Hypothalamus (tissue), 51 donors: ENCODE results near the gene LOX.
A peak's percentile ranks its signal among the peaks of the same experiment; 100 is the strongest.

Experiments
- DNase-seq, 51 donors: peaks; one replicate each; lab custom pipeline; 2025; lab: John Stamatoyannopoulos, UW

Gene LOX

GRCh38 chr5:122078116-122079110, at the start of gene LOX:
Gene LOX, minus strand, starts transcription at chr5:122078259. Its CDS starts 274 bp downstream, at chr5:122077985.
- no peak for DNase-seq

DNA sequence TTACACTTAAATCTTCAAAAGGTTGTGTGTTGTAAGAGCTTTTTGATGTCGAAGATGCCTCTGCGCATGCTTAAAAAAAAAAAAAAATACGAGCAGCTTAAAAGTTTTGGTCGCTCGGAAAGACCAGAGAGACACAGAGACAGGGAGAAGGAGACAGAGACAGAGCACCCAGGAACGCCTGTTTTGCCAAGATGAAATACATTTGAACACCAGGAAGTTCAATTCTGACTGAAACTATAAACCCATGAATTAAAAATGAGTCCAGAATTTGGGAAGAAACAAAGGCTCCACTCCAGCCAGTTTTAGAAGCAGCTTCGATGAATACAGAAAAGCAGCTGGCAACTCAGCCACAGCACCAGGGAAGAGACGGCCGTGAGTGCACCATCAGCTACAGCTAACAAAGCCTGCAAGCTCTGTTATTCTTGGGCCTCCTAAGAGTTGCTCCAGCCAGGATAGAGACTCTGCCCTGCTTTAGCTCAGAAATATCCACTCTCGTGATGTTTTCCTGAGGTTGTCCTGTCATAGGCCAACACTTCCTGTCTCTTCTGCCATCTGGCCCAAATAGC, 48.8 kb upstream of the LOX start:
- DNase-seq: peak in 11 of 51 donors; percentile 1 to 18 (median 9)

DNA sequence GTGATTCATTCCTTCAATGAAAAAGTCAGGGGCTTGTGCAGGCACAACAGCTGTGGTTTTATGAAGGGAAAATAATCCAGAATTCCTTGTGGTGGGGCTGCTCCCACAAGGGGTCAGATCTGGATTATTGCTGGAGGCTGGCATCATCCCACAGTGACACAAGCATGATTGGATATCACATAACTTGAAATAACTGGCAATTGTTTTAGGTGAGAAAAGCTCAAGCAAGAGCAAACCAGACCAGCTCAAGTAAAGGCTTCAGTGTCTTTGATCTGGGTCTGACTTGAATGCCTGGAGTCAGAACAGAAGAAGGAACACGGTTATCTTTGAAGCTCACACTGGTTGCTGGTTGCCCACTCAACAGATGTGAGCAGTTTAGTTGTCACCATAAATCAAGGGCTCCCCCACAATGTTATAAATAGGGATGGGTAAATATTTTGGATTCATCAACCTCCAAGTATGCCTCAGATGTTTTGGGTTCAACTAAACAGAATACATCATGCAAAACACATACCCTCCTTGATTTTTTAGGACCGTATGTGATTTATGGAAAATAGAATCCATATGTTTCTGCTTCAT, 48.2 kb upstream of the LOX start:
- DNase-seq: no peak

DNA sequence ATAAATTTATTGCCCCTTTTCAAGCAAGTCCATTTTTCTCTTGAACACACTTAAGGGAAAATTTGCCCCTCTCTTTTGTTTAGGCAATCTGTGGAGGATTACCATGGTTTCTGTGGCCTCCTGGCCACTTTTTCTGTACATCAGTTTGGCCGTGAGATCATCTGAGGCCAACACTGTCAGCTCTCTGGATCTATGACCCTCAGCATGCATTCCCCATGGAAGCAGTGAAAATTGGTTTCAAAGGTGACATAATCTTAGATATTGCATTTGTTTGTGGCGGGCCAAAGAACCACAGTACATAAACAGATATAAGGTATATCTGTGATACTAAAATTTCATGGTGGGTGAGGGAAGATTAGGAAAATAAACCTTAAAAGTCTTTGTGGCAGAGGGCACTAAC, 46.7 kb upstream of the LOX start:
- DNase-seq: no peak

GRCh38 chr5:122121479-122122465, 43.7 kb upstream of the LOX start:
- DNase-seq: peak in 1 of 51 donors; percentile 16

DNA sequence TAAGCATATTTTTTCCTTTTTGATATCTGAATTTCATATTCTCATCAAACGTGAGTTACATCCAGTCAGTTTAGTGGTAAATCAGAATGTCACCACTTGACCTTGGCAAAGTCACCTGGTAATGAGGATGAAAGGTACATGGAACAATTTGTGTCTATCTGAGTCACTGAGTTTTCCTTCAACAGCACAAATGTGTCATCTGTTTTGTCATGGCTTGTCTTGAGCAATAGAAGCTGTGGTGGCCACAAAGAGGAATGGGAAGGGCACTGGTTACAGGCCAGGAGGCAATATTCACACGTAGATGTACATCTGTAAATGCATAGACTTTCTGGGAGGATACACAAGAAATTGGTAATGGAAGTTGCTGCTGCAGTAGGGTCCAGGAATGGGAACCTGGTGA, 42.9 kb upstream of the LOX start:
- DNase-seq: no peak

DNA sequence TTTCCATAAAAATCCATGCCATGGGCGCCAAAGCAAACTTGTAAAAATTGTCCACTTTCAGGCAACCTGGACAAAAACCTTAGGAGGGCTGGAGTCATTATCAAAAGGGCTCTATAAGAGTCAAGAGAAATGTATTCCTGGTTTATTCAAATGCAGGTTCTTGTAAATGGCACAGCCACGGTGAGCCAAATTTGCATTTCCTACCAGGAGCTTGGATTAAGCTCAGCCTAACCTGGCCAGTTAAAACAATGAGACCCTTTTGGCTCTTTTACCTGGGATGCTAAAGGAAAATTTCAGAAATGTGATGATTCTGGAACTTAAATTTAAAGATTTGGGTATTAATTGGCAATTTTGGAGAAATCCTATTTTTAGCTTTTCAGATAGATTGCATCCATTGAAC, 42.4 kb upstream of the LOX start:
- DNase-seq: no peak

GRCh38 chr5:122119205-122119604, 41.1 kb upstream of the LOX start:
- DNase-seq: no peak

- no peak for DNase-seq
Observed at GRCh38 chr5:122118356-122118948, 40.4 kb upstream of the LOX start.

DNA sequence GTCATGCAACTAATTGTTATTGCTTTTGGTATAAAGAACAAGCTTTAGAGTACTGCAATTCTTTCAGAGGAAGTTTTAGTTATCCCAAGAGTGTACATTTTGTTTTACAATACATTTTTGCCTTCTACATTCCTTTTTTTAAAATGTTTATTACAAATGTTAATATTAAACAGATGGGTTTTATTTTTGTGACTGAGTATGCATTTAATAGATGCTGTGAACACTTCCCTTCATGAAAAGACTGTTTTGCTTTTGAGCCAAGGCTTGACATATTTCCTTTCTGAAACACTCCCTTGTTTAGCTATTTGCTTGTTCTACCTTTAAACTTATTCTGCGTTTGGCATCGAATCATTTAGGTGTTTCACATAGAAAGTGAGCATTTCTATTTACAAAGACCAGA, 36.4 kb upstream of the LOX start:
- no peak for DNase-seq

- DNase-seq: no peak
Observed at GRCh38 chr5:122112733-122113558, 34.9 kb upstream of the LOX start.

DNA sequence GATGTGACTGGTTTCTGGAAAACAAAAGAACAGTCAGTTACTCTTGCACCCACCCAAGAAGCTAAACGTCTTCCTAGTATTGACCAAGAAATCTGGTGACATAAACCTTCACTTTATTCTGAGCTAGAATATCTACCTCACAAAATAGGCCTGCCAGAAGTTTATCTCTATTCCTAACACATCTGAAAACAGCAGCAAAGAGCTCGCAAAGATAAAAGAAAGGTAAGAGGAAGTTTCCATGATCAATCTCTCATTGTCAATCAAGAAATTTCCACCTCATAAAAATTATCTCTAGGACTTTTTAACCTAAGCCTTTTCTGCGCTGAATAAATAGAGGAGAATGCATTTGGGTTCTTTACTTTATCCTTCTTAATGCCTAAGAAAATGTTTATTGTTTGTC, 34.0 kb upstream of the LOX start:
- no peak for DNase-seq

DNA sequence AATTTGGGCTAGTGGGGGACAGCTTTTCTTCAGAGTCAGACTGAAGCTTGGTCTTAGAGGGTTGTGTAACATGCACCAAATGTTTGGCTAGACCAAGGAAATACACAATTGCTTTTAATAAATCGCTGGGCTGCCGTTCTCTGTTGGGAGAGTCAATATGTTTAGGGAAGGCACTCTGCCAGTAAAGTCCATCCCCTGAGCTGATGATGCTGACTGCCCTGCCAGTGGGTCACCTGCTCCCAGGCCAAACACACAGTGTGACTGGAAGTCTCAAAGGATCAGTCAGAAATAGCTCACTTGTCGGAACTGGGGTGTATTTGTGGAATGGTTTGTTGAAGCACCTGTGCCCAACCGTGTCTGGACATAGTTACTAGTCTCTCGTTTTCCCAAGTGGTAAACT, 33.4 kb upstream of the LOX start:
- no peak for DNase-seq

DNA sequence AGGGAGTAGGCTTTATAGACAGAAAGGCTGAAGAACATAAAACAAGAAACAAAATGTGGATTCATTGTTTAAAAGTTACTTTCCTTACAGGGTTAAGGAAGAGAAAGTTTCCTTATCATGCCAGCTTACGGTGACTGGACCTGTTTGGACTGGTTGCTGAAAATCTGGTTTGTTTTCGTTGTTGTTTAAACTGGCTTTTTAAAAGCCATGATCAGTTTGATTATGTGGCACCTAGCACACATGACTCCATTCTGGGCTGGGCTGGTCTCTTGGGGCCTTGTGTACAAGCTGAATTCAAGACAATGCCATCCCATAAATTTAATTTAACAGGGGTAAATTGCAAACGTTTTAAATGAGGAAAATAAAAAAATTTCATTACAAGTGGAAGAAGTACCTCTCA, 32.9 kb upstream of the LOX start:
- DNase-seq: no peak

DNA sequence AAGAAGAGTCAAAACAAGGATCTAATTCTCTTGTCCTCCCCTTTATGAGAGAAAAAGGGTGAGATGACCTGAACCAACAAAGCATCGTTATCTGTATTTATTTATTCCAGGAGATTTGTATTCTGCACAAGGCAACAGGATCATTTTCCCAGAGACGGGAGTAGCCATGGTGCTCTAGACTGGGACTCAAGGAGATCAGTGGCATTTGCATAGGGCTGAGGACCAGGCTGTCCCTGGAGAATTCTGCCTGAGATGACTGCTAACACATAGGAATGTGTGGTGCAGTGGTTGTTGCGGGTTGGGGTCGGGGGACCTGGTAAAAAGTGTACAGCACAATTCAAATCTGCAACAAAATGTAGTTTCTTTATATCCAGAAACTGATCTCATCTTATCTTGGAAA, 29.0 kb upstream of the LOX start:
- DNase-seq: no peak

DNA sequence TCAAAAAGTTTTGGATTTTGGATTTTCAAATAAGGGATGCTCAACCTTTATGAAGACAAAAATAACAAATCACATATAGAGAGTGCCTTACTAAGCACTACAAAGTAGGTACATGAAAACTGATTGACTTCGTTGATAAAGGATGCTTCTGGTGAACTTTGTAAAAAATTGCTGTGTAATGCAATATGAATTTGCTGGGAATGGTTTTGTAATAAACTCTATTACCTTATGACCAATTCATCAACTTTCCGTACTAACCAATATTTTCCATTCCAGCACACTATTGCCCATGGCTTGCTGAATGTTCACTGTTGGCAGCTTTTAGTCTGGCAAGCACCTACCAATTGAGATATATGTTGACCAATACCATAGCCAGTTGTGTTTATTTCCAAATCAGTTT, 27.9 kb upstream of the LOX start:
- no peak for DNase-seq

DNA sequence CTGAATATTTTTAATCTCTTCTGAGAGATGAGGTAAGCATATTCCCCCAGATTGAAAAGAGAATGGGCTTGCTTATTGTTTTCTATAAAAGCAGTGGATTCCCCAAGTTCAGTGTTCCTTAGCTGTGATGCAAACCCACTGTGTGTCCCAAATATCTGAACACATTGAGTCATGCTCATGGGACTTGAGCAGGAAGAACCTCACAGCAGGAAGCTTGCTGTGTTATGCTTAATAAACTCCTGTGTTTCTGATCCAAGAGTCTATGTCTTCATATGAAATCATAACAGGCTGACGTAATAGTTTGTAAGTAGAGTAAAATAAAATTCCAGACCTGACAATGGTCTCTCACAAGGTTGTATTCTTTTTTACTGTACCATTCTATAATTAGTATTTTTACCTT, 24.8 kb upstream of the LOX start:
- no peak for DNase-seq

DNA sequence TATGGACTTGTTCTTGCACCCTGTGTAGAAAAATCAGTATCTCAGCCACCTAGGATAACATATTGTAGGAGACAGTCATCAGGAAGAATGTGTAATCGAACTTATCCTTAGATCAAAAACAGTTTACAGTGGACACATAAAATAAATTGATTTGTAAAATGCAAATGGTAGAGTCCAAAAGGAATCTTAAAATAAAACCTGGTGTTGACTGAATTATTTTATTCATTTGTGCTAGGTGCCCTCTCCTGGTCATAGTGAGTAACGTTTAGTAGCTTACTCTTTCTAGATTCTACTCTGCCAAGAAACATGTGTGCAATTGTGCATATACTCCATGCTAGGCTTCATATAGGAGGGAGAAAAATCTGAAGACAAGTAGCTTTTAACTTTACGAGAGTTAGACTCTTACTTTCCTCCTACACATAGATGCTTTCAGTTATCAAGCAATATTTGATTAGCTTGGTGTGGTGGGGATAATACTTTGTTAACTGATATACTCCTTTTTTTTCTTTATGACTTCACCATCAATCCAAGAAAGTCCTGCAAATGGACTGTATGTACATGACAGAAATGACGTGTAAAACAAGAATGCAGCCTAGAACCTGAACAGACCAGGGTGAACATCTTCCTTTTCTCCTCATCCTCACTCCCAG, 23.7 kb upstream of the LOX start:
- peak in 1 of 51 donors; percentile 13 for DNase-seq
